Measurements from ENCODE around the gene OSM. TPM values are rescaled to one million over a fixed set of nuclear protein-coding genes. Genes with fewer than 3 reads are reported as not detected.

The OSM gene
- polyA plus RNA-seq, 3 donors: 48.0 to 295 (median 146) TPM

- Histone ChIP-seq H3K9ac (ENCODE audit: insufficient read depth, low read length, poor library complexity, severe bottlenecking) (no peak overlapping the region), H3K4me2 (replicated peaks; ENCODE audit: extremely low read depth, low read length, poor library complexity, severe bottlenecking) (no peak overlapping the region), H4K20me1 (ENCODE audit: insufficient read depth, low read length) (no peaks in the 10 kb centered on the region), H3K79me2 (ENCODE audit: insufficient read depth, low read length) (no peaks in the 10 kb centered on the region), H3K4me1 (ENCODE audit: control insufficient read depth in 1 of 2, insufficient read depth in 2 of 2, low read length in 2 of 2) (no peaks in the 10 kb centered on the region), H3K27me3 (ENCODE audit: control insufficient read depth in 2 of 2, insufficient read depth in 2 of 2, low read length in 2 of 2) (no peaks in the 10 kb centered on the region), H2AFZ (ENCODE audit: insufficient read depth, low read depth, low read length, poor library complexity, severe bottlenecking) (no peak overlapping the region), H3K4me3 (replicated peaks in 1 of 3; ENCODE audit: low read depth in 2 of 3, low read length in 3 of 3) (no peak overlapping the region), H3K27ac (ENCODE audit: low read depth in 1 of 2, low read length in 2 of 2) (no peak overlapping the region), H3K9me3 (replicated peaks in 1 of 2; ENCODE audit: control insufficient read depth in 1 of 2, insufficient read depth in 1 of 2, low read length in 2 of 2) (no peaks in the 10 kb centered on the region), H3K36me3 (replicated peaks in 1 of 2; ENCODE audit: control insufficient read depth in 1 of 2, insufficient read depth in 2 of 2, low read length in 2 of 2) (no peaks in the 10 kb centered on the region)
- no peak overlapping the region for H3K27ac Mint-ChIP-seq
- no peaks in the 10 kb centered on the region for H3K4me1 Mint-ChIP-seq
- no peak overlapping the region for H3K4me3 Mint-ChIP-seq
- H3K36me3 Mint-ChIP-seq: no peaks in the 10 kb centered on the region
- DNase-seq: no peak
- peaks cover 3 to 16% (median 5%) of the 10 kb centered on the region in 3 donors for H3K27me3 Mint-ChIP-seq (ENCODE audit: low read depth in 3 of 3)
- WGBS (ENCODE audit: insufficient coverage): 94% methylated on average over 6 of the region's 9 CpGs
- peaks cover 0 to 2% (median 0%) of the 10 kb centered on the region in 7 donors for H3K9me3 Mint-ChIP-seq
- intact Hi-C loops (cut with micrococcal nuclease): no loop called here
- no peak for TF ChIP-seq CTCF (IDR thresholded peaks at IDR 0.05)
Measured at GRCh38 chr22:30230787-30231461, 35.7 kb downstream of the OSM start.

GRCh38 chr22:30230330-30230729, 36.3 kb downstream of the OSM start:
- peaks cover 0 to 2% (median under 1%) of the 10 kb centered on the region in 7 donors for H3K9me3 Mint-ChIP-seq
- WGBS (ENCODE audit: insufficient coverage): 95% methylated on average over 2 of the region's 3 CpGs
- no peaks in the 10 kb centered on the region for H3K4me1 Mint-ChIP-seq
- H3K79me2 ChIP-seq (ENCODE audit: insufficient read depth, low read length): no peaks in the 10 kb centered on the region
- H3K9ac ChIP-seq (ENCODE audit: insufficient read depth, low read length, poor library complexity, severe bottlenecking): no peak overlapping the region
- intact Hi-C loops (cut with micrococcal nuclease): no loop called here
- H3K27me3 Mint-ChIP-seq (ENCODE audit: low read depth in 3 of 3): peaks cover 4 to 15% (median 7%) of the 10 kb centered on the region in 3 donors
- H3K4me3 ChIP-seq (replicated peaks in 1 of 3; ENCODE audit: low read depth in 2 of 3, low read length in 3 of 3): no peak overlapping the region
- no peaks in the 10 kb centered on the region for H3K4me1 ChIP-seq (ENCODE audit: control insufficient read depth in 1 of 2, insufficient read depth in 2 of 2, low read length in 2 of 2)
- peaks cover 0 to 3% of the 10 kb centered on the region in 2 donors for H3K27me3 ChIP-seq (ENCODE audit: control insufficient read depth in 2 of 2, insufficient read depth in 2 of 2, low read length in 2 of 2)
- no peak overlapping the region for H3K4me2 ChIP-seq (replicated peaks; ENCODE audit: extremely low read depth, low read length, poor library complexity, severe bottlenecking)
- H3K27ac ChIP-seq (ENCODE audit: low read depth in 1 of 2, low read length in 2 of 2): no peak overlapping the region
- no peaks in the 10 kb centered on the region for H3K36me3 Mint-ChIP-seq
- TF ChIP-seq CTCF (IDR thresholded peaks at IDR 0.05): no peak
- H3K36me3 ChIP-seq (replicated peaks in 1 of 2; ENCODE audit: control insufficient read depth in 1 of 2, insufficient read depth in 2 of 2, low read length in 2 of 2): no peaks in the 10 kb centered on the region
- H3K4me3 Mint-ChIP-seq: no peak overlapping the region
- H4K20me1 ChIP-seq (ENCODE audit: insufficient read depth, low read length): no peaks in the 10 kb centered on the region
- no peak overlapping the region for H3K27ac Mint-ChIP-seq
- H2AFZ ChIP-seq (ENCODE audit: insufficient read depth, low read depth, low read length, poor library complexity, severe bottlenecking): no peak overlapping the region
- no peaks in the 10 kb centered on the region for H3K9me3 ChIP-seq (replicated peaks in 1 of 2; ENCODE audit: control insufficient read depth in 1 of 2, insufficient read depth in 1 of 2, low read length in 2 of 2)
- no peak for DNase-seq

All from CD14-positive monocyte (primary cell).